Activated CD8-positive, alpha-beta T cell treated with anti-CD3 and anti-CD28 coated beads for 36 hours (primary cell): ENCODE measurements around the gene PTPRR. TPM values are rescaled to one million over a fixed set of nuclear protein-coding genes. Genes with fewer than 3 reads are reported as not detected.

ENCODE experiments used
- ATAC-seq: fragments of 200-7000 bp; cut with Tn5 transposase; one replicate; pipeline ENCODE4 v1.10.0; 2021; ENCODE audit warnings: mild to moderate bottlenecking, moderate library complexity
- CTCF ChIA-PET: fragments of 350-600 bp; sonication (Branson Sonifier 250); formaldehyde crosslinking; loops from one replicate; lab custom pipeline; 2021; ENCODE audit warnings: antibody characterized with exemption; lab: Charles Lee
- POLR2A ChIA-PET: fragments of 350-600 bp; sonication (Branson Sonifier 250); formaldehyde crosslinking; loops from one replicate; lab custom pipeline; 2021; ENCODE audit warnings: antibody characterized with exemption; lab: Charles Lee
- DNase-seq: peaks from one replicate; pipeline ENCODE4 v3.0.0-alpha.2; 2020
- H3K27ac Mint-ChIP-seq: one replicate; pipeline ENCODE4 v1.8.0; 2021; ENCODE audit warnings: mild to moderate bottlenecking, mixed read lengths
- H3K27me3 Mint-ChIP-seq: one replicate; pipeline ENCODE4 v1.8.0; 2021; ENCODE audit warnings: mixed read lengths
- H3K36me3 Mint-ChIP-seq: one replicate; pipeline ENCODE4 v1.8.0; 2021; ENCODE audit warnings: low read depth, mixed read lengths
- H3K4me1 Mint-ChIP-seq: one replicate; pipeline ENCODE4 v1.8.0; 2021; ENCODE audit warnings: low read depth, mixed read lengths
- H3K4me3 Mint-ChIP-seq: one replicate; pipeline ENCODE4 v1.8.0; 2021; ENCODE audit warnings: mild to moderate bottlenecking, moderate library complexity, mixed read lengths
- H3K9me3 Mint-ChIP-seq: one replicate; pipeline ENCODE4 v1.8.0; 2021; ENCODE audit warnings: mixed read lengths
- intact Hi-C: fragments of 100-400 bp; cut with micrococcal nuclease; formaldehyde crosslinking; loops from one replicate; pipeline ENCODE4 v1.10.0; 2022
- total RNA-seq, 2 experiments: library from RNA; stranded (reverse); gene quantifications; one replicate each; pipeline ENCODE4 v1.2.3, GENCODE V29; 2021
- TF ChIP-seq, protein P1 (sequence below): fragments of 200-600 bp; IDR thresholded peaks from one replicate; pipeline ENCODE4 v1.8.0; 2022; ENCODE audit warnings: antibody characterized with exemption, mild to moderate bottlenecking

The PTPRR gene
- total RNA-seq, 2 experiments from 2014 or later, result not detected

DNA sequence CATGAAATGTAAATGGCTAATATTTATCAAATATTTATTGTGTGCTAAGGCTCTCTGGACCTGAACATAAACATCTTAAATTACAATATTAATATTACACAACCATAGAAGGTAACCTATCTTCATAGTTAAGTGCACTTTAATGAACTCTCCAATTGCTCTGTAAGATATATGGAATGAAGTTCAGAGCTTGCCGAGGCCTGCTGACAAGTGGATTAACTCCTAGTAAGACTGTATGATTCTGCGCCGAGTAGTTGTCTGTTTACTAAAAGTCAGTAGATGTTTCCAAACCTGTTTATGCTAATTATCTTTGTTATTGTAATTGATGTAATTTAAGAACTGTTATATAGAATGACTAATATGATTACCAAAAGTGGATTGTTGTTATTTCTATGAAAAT is 77.2 kb downstream of the PTPRR start:
- intact Hi-C loops, result no loop called here

DNA sequence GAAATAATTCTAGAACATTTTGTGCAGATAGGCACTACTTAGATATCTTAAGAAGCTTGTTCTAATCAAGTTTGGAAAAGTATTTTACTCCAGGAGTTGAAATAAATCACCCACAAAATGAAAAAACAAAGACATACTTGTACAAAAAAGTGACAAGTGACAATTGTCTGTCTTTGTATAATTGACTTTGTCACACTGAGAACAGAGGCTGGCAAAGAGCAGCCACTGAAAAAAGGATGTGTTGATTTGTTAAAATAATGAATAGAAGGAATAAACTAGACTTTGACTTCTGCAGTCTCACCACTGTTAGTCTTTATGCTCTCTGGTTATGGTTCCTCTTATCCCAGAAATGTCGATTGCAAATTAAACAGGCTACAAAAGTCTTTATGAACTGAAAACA is 77.6 kb downstream of the PTPRR start:
- POLR2A ChIA-PET, result no interaction called here
- intact Hi-C loops, result no loop called here
- TF ChIP-seq, protein P1, sequence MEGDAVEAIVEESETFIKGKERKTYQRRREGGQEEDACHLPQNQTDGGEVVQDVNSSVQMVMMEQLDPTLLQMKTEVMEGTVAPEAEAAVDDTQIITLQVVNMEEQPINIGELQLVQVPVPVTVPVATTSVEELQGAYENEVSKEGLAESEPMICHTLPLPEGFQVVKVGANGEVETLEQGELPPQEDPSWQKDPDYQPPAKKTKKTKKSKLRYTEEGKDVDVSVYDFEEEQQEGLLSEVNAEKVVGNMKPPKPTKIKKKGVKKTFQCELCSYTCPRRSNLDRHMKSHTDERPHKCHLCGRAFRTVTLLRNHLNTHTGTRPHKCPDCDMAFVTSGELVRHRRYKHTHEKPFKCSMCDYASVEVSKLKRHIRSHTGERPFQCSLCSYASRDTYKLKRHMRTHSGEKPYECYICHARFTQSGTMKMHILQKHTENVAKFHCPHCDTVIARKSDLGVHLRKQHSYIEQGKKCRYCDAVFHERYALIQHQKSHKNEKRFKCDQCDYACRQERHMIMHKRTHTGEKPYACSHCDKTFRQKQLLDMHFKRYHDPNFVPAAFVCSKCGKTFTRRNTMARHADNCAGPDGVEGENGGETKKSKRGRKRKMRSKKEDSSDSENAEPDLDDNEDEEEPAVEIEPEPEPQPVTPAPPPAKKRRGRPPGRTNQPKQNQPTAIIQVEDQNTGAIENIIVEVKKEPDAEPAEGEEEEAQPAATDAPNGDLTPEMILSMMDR, result no peak
- ATAC-seq (no peak), DNase-seq (no peak)
- H3K27ac Mint-ChIP-seq, result no peak overlapping the region
- CTCF ChIA-PET, result no interaction called here
- no peak overlapping the region for H3K4me3 Mint-ChIP-seq
- H3K9me3 Mint-ChIP-seq, result no peaks in the 10 kb centered on the region
- H3K36me3 Mint-ChIP-seq, result no peaks in the 10 kb centered on the region
- no peaks in the 10 kb centered on the region for H3K4me1 Mint-ChIP-seq
- no peaks in the 10 kb centered on the region for H3K27me3 Mint-ChIP-seq

More for the DNA sequence above, 77.2 kb downstream of the PTPRR start:
- Mint-ChIP-seq H3K9me3 (no peaks in the 10 kb centered on the region), H3K27me3 (no peaks in the 10 kb centered on the region), H3K36me3 (no peaks in the 10 kb centered on the region), H3K4me1 (no peaks in the 10 kb centered on the region), H3K27ac (no peak overlapping the region), H3K4me3 (no peak overlapping the region)
- no peak for ATAC-seq
- TF ChIP-seq, protein P1, result no peak
- POLR2A ChIA-PET, result no interaction called here
- DNase-seq, result no peak
- CTCF ChIA-PET, result no interaction called here

DNA sequence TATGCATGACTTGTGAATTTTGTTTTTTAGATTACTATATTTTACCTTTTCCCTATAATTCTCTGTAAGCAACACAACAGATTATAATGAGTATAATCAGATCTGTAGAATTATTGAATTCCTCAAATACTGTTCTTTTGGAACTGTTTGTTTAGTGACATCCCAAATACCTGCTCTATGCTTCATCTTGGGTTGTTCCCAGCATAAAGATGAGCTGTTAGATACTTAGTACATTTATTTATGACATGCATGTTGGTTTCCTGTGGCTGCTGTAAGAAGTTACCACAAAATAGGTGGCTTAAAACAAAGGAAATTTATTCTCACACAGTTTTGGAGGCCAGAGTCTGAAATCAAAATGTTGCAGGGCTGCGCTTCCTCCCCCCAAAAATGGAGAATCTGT is 78.4 kb downstream of the PTPRR start:
- Mint-ChIP-seq H3K9me3 (no peaks in the 10 kb centered on the region), H3K27me3 (no peaks in the 10 kb centered on the region), H3K36me3 (no peaks in the 10 kb centered on the region), H3K4me3 (no peak overlapping the region), H3K4me1 (no peaks in the 10 kb centered on the region), H3K27ac (no peak overlapping the region)
- ChIA-PET CTCF (no interaction called here), POLR2A (no interaction called here)
- intact Hi-C loops, result no loop called here
- TF ChIP-seq, protein P1, result no peak
- ATAC-seq, result no peak
- no peak for DNase-seq

DNA sequence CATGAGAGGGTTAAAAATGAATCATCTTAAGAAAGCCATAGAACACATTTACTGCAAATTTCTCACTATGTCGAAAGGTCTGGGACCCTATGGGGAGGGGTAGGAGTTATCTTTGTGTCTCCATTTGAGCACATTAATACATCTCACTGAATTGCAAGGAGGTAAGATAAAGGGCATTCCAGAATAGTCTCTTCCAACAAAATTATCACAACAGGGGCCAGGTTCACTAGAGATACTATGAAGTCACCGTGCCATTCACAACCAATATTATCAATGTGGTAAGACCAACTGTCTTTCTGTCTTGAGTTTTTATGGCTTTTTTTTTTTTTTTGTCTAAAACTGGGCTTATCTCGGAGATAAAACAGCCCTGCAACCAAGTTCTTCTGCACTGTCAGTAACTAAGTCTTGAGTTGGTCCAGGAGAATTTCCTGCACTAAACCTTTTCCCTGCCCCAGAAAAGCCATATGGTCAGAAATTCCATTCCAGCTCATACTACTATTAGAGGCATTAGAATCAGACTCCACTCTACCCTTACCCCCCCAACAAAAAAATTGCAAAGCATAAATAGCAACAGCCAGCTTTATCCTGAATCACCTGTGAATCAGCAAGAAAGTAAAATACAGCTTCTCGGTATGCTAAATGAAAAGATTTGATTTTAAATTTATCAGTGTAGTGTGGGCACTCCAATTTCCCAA is 79.7 kb downstream of the PTPRR start:
- DNase-seq (no peak), ATAC-seq (no peak)
- CTCF ChIA-PET, result no interaction called here
- Mint-ChIP-seq H3K27ac (no peak overlapping the region), H3K36me3 (no peaks in the 10 kb centered on the region), H3K4me3 (no peak overlapping the region), H3K4me1 (no peaks in the 10 kb centered on the region), H3K27me3 (peaks cover 1% of the 10 kb centered on the region), H3K9me3 (no peaks in the 10 kb centered on the region)
- intact Hi-C loops, result no loop called here
- POLR2A ChIA-PET, result no interaction called here
- TF ChIP-seq, protein P1, result no peak

DNA sequence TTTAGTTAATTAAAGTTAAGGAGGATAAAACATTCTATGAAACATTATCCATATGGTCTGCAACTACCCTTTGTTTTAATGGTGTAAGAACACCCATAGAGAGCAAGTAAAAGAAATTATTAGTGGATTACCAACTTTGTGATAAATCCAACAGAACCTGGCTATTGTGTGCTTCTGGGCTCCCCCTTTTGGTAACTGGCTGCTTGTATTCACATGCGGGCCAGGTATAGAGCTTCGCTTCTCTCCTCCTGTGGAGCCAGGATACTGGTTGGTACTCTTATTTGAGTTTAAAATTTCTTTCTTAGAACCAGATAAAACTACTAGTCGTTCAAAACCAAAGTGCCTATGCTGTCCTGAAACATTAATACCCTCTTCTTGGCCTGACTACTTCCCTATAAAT is 81.0 kb downstream of the PTPRR start:
- TF ChIP-seq, protein P1, result no peak
- H3K9me3 Mint-ChIP-seq, result no peaks in the 10 kb centered on the region
- intact Hi-C loops, result no loop called here
- no peak overlapping the region for H3K4me3 Mint-ChIP-seq
- no peaks in the 10 kb centered on the region for H3K36me3 Mint-ChIP-seq
- ATAC-seq, result no peak
- no peaks in the 10 kb centered on the region for H3K4me1 Mint-ChIP-seq
- H3K27ac Mint-ChIP-seq, result no peak overlapping the region
- CTCF ChIA-PET, result no interaction called here
- POLR2A ChIA-PET, result no interaction called here
- H3K27me3 Mint-ChIP-seq, result peaks cover 2% of the 10 kb centered on the region
- no peak for DNase-seq
